HEK293 (cell line): Measurements from ENCODE around the gene TMEM141.

Experiments used
- CTCF ChIA-PET: fragments of 350-600 bp; formaldehyde crosslinking; extraction: SDS; loops from one replicate; lab custom pipeline; 2021; ENCODE audit warnings: antibody characterized with exemption; lab: Yijun Ruan, JAX
- POLR2A ChIA-PET: fragments of 300-600 bp; formaldehyde crosslinking; extraction: SDS; loops from one replicate; lab custom pipeline; 2020; ENCODE audit warnings: antibody characterized with exemption, inconsistent platforms; lab: Yijun Ruan, JAX
- H3K27ac ChIP-seq: fragments of 200-500 bp; sonication (Bioruptor generic); 2 replicates; pipeline ENCODE4 v1.5.1; 2014; ENCODE audit warnings: low read depth, low read length, control low read depth, inconsistent platforms; ENCODE audit errors: extremely low read depth
- H3K36me3 ChIP-seq, 2 experiments: fragments of 200-500 bp in 1 of 2; sonication (Bioruptor generic) in 1 of 2; 1 replicate in 1 of 2; 2 replicates in 1 of 2; pipeline ENCODE4 v1.5.1; 2014 to 2017; ENCODE audit warnings: inconsistent platforms in 2 of 2, low read length in 2 of 2; ENCODE audit not compliant: control insufficient read depth in 2 of 2, insufficient read depth in 1 of 2
- H3K4me1 ChIP-seq: fragments of 200-500 bp; sonication (Bioruptor generic); 2 replicates; pipeline ENCODE4 v1.5.1; 2014; ENCODE audit warnings: mild to moderate bottlenecking, low read length, inconsistent platforms; ENCODE audit not compliant: control insufficient read depth, insufficient read depth
- H3K4me3 ChIP-seq: 2 replicates; pipeline ENCODE4 v1.5.1; 2011; ENCODE audit warnings: low read depth, mild to moderate bottlenecking, control low read depth, low read length, moderate library complexity
- H3K9me3 ChIP-seq: fragments of 200-500 bp; sonication (Bioruptor generic); 2 replicates; pipeline ENCODE4 v1.5.1; 2014; ENCODE audit warnings: low read depth, low read length, inconsistent platforms; ENCODE audit not compliant: control insufficient read depth, insufficient read depth
- BCL11B ChIP-seq: fragments of 450-650 bp; formaldehyde crosslinking; IDR thresholded peaks from 2 replicates; pipeline ENCODE4 v1.5.1; 2016; ENCODE audit warnings: low read depth, missing biosample characterization, missing genetic modification characterization
- EGR2 ChIP-seq: fragments of 450-650 bp; formaldehyde crosslinking; IDR thresholded peaks from 2 replicates; pipeline ENCODE4 v1.5.1; 2016; ENCODE audit warnings: low read depth, missing biosample characterization, missing genetic modification characterization
- KLF1 ChIP-seq: fragments of 450-650 bp; formaldehyde crosslinking; IDR thresholded peaks from 2 replicates; pipeline ENCODE4 v1.5.1; 2016; ENCODE audit warnings: missing biosample characterization, missing genetic modification characterization
- ZFP3 ChIP-seq: fragments of 450-650 bp; formaldehyde crosslinking; IDR thresholded peaks from 2 replicates; pipeline ENCODE4 v1.5.1; 2016; ENCODE audit warnings: low read depth, missing biosample characterization, missing genetic modification characterization
- ZNF132 ChIP-seq: fragments of 450-650 bp; formaldehyde crosslinking; IDR thresholded peaks from 2 replicates; pipeline ENCODE4 v1.5.1; 2017; ENCODE audit warnings: missing biosample characterization, missing genetic modification characterization, borderline replicate concordance
- ZNF280D ChIP-seq: fragments of 450-650 bp; formaldehyde crosslinking; IDR thresholded peaks from 2 replicates; pipeline ENCODE4 v1.5.1; 2016; ENCODE audit warnings: missing biosample characterization, missing genetic modification characterization
- ZNF335 ChIP-seq: fragments of 450-650 bp; formaldehyde crosslinking; conservative IDR thresholded peaks from 2 replicates; pipeline ENCODE4 v1.5.1; 2016; ENCODE audit warnings: missing biosample characterization, missing genetic modification characterization
- ZNF394 ChIP-seq: fragments of 450-650 bp; formaldehyde crosslinking; IDR thresholded peaks from 2 replicates; pipeline ENCODE4 v1.5.1; 2016; ENCODE audit warnings: missing biosample characterization, missing genetic modification characterization, mild to moderate bottlenecking, moderate library complexity, borderline replicate concordance
- ZNF404 ChIP-seq: fragments of 450-650 bp; formaldehyde crosslinking; IDR thresholded peaks from 2 replicates; pipeline ENCODE4 v1.5.1; 2017; ENCODE audit warnings: missing biosample characterization, missing genetic modification characterization
- ZNF791 ChIP-seq: fragments of 450-650 bp; formaldehyde crosslinking; IDR thresholded peaks from 2 replicates; pipeline ENCODE4 v1.5.1; 2016; ENCODE audit warnings: missing biosample characterization, missing genetic modification characterization
- ZNF837 ChIP-seq: fragments of 450-650 bp; formaldehyde crosslinking; IDR thresholded peaks from 2 replicates; pipeline ENCODE4 v1.5.1; 2016; ENCODE audit warnings: missing biosample characterization, missing genetic modification characterization
- TF ChIP-seq, protein P1 (sequence below): fragments of 450-650 bp; formaldehyde crosslinking; IDR thresholded peaks from 2 replicates; pipeline ENCODE4 v1.5.1; 2017; ENCODE audit warnings: missing biosample characterization, missing genetic modification characterization
- TF ChIP-seq, protein P2 (sequence below): fragments of 450-650 bp; formaldehyde crosslinking; IDR thresholded peaks from 2 replicates; pipeline ENCODE4 v1.5.1; 2016; ENCODE audit warnings: missing biosample characterization, missing genetic modification characterization, borderline replicate concordance
- TF ChIP-seq, protein P3 (sequence below): fragments of 450-650 bp; formaldehyde crosslinking; IDR thresholded peaks from 2 replicates; pipeline ENCODE4 v1.5.1; 2016; ENCODE audit warnings: missing biosample characterization, missing genetic modification characterization

The TMEM141 gene

DNA sequence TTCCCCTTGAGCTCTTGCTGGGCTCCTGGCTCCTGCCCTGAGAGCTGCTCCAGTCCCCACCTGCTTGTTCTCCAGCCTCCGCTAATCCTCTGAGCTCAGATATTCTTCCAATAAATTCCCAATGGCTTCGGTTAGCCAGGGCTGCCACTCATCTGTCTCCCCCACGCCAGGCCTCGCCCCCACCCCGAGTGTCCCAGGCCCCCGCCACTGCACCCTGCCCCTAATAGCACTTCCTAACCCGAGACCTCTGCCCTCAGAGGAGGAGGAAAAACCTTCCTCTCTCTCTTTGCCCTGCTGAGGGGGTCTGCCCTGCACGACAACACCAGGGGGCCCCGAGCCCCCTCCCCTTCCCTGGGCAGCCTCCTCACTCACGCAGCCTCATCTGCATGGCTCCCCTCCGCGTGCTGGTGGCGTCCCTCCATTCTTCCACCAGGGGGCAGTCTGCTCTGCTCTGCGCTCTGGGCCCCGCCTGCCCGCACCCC lies 21.4 kb upstream of the TMEM141 start (continued):
- TF ChIP-seq ZNF394 (tag by site-specific recombination) (peak; percentile 84; the same call in 1 of the 2 replicates), ZNF132 (tag by site-specific recombination) (no peak), ZNF335 (tag by site-specific recombination) (peak; percentile 52), BCL11B (tag by site-specific recombination) (no peak), ZNF791 (no peak)
- TF ChIP-seq, protein P1, sequence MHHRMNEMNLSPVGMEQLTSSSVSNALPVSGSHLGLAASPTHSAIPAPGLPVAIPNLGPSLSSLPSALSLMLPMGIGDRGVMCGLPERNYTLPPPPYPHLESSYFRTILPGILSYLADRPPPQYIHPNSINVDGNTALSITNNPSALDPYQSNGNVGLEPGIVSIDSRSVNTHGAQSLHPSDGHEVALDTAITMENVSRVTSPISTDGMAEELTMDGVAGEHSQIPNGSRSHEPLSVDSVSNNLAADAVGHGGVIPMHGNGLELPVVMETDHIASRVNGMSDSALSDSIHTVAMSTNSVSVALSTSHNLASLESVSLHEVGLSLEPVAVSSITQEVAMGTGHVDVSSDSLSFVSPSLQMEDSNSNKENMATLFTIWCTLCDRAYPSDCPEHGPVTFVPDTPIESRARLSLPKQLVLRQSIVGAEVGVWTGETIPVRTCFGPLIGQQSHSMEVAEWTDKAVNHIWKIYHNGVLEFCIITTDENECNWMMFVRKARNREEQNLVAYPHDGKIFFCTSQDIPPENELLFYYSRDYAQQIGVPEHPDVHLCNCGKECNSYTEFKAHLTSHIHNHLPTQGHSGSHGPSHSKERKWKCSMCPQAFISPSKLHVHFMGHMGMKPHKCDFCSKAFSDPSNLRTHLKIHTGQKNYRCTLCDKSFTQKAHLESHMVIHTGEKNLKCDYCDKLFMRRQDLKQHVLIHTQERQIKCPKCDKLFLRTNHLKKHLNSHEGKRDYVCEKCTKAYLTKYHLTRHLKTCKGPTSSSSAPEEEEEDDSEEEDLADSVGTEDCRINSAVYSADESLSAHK (tag by site-specific recombination) = no peak

GRCh38 chr9:136771907-136772415 lies 19.2 kb upstream of the TMEM141 start:
- CTCF ChIA-PET = interaction anchor here (0.8 to 3.7 kb wide), 10 partner anchors 7 to 257 kb away, joined by 3 to 30 read pairs (median 6); partner anchors contain the start of genes LCN8 and TMEM141
- POLR2A ChIA-PET = no interaction called here
- TF ChIP-seq ZNF280D (tag by site-specific recombination) (no peak), ZNF837 (tag by site-specific recombination) (no peak), ZNF404 (tag by site-specific recombination) (no peak), KLF1 (0 out of 2 replicates have a peak, but pooled peaks have one; percentile 23), ZFP3 (tag by site-specific recombination) (no peak), EGR2 (tag by site-specific recombination) (no peak)
- TF ChIP-seq, protein P2, sequence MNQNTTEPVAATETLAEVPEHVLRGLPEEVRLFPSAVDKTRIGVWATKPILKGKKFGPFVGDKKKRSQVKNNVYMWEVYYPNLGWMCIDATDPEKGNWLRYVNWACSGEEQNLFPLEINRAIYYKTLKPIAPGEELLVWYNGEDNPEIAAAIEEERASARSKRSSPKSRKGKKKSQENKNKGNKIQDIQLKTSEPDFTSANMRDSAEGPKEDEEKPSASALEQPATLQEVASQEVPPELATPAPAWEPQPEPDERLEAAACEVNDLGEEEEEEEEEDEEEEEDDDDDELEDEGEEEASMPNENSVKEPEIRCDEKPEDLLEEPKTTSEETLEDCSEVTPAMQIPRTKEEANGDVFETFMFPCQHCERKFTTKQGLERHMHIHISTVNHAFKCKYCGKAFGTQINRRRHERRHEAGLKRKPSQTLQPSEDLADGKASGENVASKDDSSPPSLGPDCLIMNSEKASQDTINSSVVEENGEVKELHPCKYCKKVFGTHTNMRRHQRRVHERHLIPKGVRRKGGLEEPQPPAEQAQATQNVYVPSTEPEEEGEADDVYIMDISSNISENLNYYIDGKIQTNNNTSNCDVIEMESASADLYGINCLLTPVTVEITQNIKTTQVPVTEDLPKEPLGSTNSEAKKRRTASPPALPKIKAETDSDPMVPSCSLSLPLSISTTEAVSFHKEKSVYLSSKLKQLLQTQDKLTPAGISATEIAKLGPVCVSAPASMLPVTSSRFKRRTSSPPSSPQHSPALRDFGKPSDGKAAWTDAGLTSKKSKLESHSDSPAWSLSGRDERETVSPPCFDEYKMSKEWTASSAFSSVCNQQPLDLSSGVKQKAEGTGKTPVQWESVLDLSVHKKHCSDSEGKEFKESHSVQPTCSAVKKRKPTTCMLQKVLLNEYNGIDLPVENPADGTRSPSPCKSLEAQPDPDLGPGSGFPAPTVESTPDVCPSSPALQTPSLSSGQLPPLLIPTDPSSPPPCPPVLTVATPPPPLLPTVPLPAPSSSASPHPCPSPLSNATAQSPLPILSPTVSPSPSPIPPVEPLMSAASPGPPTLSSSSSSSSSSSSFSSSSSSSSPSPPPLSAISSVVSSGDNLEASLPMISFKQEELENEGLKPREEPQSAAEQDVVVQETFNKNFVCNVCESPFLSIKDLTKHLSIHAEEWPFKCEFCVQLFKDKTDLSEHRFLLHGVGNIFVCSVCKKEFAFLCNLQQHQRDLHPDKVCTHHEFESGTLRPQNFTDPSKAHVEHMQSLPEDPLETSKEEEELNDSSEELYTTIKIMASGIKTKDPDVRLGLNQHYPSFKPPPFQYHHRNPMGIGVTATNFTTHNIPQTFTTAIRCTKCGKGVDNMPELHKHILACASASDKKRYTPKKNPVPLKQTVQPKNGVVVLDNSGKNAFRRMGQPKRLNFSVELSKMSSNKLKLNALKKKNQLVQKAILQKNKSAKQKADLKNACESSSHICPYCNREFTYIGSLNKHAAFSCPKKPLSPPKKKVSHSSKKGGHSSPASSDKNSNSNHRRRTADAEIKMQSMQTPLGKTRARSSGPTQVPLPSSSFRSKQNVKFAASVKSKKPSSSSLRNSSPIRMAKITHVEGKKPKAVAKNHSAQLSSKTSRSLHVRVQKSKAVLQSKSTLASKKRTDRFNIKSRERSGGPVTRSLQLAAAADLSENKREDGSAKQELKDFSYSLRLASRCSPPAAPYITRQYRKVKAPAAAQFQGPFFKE = no peak
- TF ChIP-seq, protein P3, sequence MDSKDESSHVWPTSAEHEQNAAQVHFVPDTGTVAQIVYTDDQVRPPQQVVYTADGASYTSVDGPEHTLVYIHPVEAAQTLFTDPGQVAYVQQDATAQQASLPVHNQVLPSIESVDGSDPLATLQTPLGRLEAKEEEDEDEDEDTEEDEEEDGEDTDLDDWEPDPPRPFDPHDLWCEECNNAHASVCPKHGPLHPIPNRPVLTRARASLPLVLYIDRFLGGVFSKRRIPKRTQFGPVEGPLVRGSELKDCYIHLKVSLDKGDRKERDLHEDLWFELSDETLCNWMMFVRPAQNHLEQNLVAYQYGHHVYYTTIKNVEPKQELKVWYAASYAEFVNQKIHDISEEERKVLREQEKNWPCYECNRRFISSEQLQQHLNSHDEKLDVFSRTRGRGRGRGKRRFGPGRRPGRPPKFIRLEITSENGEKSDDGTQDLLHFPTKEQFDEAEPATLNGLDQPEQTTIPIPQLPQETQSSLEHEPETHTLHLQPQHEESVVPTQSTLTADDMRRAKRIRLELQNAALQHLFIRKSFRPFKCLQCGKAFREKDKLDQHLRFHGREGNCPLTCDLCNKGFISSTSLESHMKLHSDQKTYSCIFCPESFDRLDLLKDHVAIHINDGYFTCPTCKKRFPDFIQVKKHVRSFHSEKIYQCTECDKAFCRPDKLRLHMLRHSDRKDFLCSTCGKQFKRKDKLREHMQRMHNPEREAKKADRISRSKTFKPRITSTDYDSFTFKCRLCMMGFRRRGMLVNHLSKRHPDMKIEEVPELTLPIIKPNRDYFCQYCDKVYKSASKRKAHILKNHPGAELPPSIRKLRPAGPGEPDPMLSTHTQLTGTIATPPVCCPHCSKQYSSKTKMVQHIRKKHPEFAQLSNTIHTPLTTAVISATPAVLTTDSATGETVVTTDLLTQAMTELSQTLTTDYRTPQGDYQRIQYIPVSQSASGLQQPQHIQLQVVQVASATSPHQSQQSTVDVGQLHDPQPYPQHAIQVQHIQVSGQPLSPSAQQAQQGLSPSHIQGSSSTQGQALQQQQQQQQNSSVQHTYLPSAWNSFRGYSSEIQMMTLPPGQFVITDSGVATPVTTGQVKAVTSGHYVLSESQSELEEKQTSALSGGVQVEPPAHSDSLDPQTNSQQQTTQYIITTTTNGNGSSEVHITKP = no peak

More at GRCh38 chr9:136771907-136772415, 19.2 kb upstream of the TMEM141 start:
- H3K36me3 ChIP-seq = no peaks in the 10 kb centered on the region
- H3K27ac ChIP-seq = no peak overlapping the region
- H3K4me1 ChIP-seq = no peaks in the 10 kb centered on the region
- H3K4me3 ChIP-seq = no peak overlapping the region
- H3K9me3 ChIP-seq = no peaks in the 10 kb centered on the region
